Endothelial cell of umbilical vein (primary cell): ENCODE measurements around the gene NFKB2.

ENCODE experiments used
- MYC ChIP-seq: IDR thresholded peaks from one replicate; pipeline ENCODE4 v1.6.1; 2011; ENCODE audit warnings: mild to moderate bottlenecking, low read depth, low read length
- TF ChIP-seq, protein P1 (sequence below), 2 donors: IDR thresholded peaks; 1 replicate in 1 of 2; 2 replicates in 1 of 2; pipeline ENCODE4 v1.5.1; 2011; ENCODE audit warnings: low read length in 2 of 2, mild to moderate bottlenecking in 2 of 2, moderate library complexity in 2 of 2, control low read depth in 1 of 2, inconsistent platforms in 1 of 2, low read depth in 1 of 2; ENCODE audit not compliant: insufficient read depth in 1 of 2; ENCODE audit errors: extremely low read depth in 1 of 2

DNA sequence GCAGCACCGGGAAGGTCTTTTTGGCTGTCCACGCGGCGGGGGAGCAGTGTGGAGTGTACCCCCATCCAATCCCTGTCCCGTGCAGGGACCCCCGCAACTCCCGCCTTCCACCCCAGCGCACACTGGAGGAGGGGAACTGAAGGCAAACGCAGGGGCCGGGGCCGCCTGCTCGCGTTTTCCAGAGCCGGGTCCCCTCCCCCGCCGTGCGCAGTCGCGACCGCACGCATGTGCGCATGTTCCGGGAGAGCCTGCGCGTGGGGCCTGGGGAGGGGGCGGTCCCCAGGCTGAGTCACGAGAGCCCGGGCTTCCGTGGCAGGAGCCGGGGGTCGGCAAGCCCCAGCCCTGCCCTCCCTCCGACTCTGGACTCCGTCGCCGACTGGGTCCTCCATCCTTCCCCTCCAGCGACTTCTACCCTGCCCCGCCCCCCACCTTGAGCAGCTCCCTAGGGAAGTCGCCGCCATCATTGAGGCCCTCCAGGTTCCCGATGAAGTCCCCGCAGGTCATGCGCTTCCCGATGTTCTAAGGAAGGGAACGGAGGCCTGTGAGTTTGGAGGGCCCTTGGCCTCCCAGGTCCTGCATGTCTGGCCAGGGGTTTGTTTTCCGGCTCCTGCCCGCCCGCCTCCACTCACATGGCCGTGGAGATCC is 15.0 kb downstream of the NFKB2 start:
- no peak for TF ChIP-seq MYC
- TF ChIP-seq, protein P1, sequence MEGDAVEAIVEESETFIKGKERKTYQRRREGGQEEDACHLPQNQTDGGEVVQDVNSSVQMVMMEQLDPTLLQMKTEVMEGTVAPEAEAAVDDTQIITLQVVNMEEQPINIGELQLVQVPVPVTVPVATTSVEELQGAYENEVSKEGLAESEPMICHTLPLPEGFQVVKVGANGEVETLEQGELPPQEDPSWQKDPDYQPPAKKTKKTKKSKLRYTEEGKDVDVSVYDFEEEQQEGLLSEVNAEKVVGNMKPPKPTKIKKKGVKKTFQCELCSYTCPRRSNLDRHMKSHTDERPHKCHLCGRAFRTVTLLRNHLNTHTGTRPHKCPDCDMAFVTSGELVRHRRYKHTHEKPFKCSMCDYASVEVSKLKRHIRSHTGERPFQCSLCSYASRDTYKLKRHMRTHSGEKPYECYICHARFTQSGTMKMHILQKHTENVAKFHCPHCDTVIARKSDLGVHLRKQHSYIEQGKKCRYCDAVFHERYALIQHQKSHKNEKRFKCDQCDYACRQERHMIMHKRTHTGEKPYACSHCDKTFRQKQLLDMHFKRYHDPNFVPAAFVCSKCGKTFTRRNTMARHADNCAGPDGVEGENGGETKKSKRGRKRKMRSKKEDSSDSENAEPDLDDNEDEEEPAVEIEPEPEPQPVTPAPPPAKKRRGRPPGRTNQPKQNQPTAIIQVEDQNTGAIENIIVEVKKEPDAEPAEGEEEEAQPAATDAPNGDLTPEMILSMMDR (IDR thresholded peaks at IDR 0.05; ENCODE audit: extremely low read depth in 1 of 2, insufficient read depth in 1 of 2, low read depth in 1 of 2, low read length in 2 of 2): no peak
